GM21737 (cell line): ENCODE measurements around the gene SRRT.
A peak's percentile ranks its signal among the peaks of the same experiment; 100 is the strongest.
"Not testable (repeated sequence)": the region's sequence is repeated elsewhere in the genome, so short reads cannot be mapped to it uniquely, and the experiment has no call there.

ENCODE experiments used
- ATAC-seq: cut with Tn5 transposase; IDR thresholded peaks from one replicate; pipeline ENCODE4 v1.9.1; 2021; ENCODE audit warnings: mild to moderate bottlenecking, moderate library complexity; ENCODE audit not compliant: unreplicated experiment

SRRT gene

DNA sequence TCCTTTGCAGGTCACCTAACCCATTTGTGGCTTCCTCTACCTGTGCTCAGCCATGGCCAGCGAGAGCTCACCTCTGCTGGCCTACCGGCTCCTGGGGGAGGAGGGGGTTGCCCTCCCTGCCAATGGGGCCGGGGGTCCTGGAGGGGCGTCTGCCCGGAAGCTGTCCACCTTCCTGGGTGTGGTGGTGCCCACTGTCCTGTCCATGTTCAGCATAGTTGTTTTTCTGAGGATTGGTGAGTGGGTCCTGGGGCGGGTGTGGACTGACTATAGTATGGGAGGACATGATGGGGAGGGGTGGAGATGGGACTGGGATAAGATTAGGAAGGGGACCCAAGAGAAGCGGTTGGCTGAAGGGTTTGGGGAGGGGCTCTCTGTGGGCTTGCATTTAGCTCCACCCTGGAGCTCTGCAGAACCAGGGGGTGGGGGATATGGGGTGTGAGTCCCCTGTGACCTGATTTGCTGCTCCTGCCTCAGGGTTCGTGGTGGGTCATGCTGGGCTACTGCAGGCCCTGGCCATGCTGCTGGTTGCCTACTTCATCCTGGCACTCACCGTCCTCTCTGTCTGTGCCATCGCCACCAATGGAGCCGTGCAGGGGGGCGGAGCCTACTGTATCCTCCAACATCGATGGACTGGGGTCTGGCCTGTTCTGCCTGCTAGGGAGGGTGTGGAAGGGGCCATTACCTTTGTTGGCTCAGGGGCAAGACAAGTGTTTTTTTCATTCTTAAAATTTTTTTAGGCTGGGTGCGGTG lies 20.6 kb upstream of the SRRT start:
- ATAC-seq: no peak

DNA sequence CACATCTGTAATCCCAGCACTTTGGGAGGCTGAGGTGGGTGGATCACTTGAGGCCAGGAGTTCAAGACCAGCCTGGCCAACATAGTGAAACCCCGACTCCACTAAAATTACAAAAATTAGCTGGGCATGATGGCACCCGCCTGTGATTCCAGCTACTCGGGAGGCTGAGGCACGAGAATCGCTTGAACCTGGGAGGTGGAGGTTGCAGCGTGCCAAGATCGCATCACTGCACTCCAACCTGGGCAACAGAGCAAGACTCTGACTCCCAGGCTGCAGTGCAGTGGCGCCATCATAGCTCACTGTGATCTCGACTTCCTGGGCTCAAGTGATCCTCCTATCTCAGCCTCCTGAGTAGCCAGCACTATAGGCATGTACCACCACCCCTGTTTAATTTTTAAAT lies 20.0 kb upstream of the SRRT start:
- ATAC-seq: not testable (repeated sequence)

- no peak for ATAC-seq
Observed at GRCh38 chr7:100855515-100855914, 19.4 kb upstream of the SRRT start.

- no peak for ATAC-seq
Observed at GRCh38 chr7:100856871-100857282, 18.0 kb upstream of the SRRT start.

- no peak for ATAC-seq
Observed at GRCh38 chr7:100859856-100860255, 15.0 kb upstream of the SRRT start.

DNA sequence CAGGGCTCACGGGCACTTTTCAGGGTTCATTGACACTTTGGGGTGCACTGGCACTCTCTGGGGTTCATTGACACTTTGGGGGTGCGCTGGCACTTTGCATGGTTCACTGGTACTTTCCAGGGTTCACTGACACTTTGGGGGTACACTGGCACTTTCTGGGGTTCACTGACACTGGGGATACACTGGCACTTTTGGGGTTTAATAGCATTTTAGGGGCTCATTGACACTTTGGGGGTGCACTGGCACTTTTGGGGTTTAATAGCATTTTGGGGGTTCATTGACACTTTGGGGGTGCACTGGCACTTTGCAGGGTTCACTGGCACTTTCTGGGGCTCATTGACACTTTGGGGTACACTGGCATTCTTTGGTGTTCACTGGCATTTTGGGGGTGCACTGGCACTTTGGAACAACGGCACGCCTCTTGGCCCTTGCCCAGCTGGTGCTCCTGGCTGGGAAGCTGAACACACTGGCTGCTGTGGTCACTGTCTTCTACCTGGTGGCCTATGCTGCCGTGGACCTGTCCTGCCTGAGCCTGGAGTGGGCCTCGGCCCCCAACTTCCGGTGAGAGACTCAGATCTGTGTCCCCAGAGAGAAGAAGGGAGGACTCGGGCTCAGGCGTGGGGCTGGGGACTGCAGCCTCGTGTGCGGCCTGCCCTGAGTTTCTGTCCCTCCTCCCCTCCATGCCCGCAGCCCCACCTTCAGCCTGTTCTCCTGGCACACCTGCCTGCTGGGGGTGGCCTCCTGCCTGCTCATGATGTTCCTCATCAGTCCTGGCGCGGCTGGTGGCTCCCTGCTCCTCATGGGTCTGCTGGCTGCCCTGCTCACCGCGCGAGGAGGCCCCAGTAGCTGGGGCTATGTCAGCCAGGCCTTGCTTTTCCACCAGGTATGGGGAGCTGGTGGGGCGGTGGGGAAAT lies 13.9 kb upstream of the SRRT start:
- no peak for ATAC-seq

GRCh38 chr7:100861616-100861985 lies 13.3 kb upstream of the SRRT start:
- ATAC-seq: no peak

- no peak for ATAC-seq
Observed at GRCh38 chr7:100863406-100863950, 11.4 kb upstream of the SRRT start.

DNA sequence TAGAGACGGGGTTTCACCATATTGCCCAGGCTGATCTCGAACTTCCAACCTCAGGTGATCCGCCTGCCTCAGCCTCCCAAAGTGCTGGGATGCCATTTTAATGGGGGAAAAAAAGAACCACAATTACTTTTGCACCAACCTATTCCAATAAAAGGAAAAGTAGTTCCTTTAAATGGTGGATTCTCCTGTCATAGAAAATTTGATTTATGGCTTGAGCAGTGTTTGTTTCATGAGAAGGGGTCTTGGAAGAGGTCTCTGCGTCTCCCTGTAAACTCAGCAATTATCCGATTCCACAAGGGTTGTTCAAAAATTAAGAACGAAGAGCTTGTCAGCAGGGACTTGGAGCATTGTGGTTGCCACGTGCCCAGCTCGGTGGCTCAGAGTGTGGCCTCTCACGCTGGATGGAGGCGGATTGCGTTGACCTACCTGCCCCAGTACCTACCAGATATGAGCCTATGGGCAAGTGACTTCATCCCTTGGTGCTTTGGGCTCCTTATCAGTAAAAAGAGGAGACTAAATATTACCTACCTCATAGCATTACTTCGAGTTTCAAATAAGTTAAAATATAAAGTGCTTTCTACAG lies 10.5 kb upstream of the SRRT start:
- ATAC-seq: no peak

DNA sequence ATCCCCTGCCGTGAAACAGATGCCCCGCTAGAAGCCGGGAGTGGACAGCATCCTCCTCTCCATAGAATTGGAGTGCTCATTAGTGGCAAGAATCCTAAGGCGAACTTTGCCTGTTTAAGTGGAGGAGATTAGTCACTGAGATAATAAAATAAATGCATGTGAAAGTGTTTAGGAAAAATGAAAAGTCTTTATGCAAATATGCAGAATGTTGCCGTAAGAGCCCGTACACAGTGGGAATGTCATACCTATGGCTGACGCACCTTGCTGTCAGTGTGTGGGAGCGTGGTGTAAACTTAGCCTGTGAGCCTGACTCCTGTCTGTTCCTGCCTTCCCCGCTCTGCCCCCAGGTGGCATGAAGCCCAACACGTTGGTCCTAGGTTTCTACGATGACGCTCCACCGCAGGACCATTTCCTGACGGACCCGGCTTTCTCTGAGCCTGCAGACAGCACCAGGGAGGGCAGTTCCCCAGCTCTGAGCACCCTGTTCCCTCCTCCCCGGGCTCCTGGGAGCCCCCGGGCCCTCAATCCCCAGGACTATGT lies 9.5 kb upstream of the SRRT start:
- no peak for ATAC-seq

- no peak for ATAC-seq
Observed at GRCh38 chr7:100865938-100866728, 8.8 kb upstream of the SRRT start.

DNA sequence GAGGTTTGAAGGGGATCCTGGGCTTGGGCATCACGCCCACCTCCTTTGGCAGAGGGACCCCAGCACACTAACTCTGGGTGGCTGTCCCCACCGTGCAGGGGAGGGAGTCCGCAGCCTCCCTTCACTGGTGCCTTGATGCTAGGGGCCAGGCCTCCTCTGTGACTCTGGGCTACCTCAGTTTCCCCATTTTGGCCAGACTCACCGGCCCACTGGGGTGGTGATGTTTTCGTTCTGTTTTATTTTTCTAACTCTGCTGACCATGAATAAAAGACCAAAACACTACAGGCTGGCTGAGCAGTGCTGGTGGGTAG lies 8.2 kb upstream of the SRRT start:
- ATAC-seq: no peak

DNA sequence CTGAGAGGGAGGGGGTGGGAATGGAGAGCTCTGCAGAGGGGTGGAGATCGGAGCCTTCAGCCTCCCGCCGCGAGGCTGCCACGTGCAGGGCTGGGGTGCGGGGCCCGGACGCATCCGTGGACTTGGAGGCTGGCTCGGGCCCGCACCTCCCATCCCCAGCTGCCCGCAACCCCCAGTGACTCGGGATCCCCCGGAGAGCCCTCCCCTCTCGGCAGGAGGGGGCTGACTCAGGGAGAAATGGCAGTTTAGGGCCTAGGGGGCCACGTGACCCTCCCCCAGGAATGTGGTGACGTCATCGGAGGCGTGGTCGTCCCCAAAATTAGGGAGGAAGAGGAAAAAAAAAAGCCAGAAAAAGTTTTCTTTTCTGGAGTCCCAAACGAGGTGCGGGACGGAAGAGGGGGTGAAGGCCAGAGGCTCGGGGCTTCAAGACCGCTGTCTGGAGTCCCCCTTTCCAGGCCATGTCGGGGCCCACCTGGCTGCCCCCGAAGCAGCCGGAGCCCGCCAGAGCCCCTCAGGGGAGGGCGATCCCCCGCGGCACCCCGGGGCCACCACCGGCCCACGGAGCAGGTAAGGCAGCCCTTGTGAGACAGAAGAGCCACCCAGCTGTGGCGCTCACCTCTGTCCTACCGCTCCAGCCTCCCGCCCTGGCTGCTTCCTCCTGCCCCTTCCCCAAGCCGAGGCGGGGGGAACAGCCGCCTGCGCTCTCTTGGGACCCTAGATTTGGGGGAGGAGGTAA lies 7.7 kb upstream of the SRRT start, which contains the start of gene TRIP6:
TSS of gene TRIP6 (plus strand) at position 348 of the 736 bp plus-strand sequence. CDS start at position 459, 111 bp downstream.
- no peak for ATAC-seq

DNA sequence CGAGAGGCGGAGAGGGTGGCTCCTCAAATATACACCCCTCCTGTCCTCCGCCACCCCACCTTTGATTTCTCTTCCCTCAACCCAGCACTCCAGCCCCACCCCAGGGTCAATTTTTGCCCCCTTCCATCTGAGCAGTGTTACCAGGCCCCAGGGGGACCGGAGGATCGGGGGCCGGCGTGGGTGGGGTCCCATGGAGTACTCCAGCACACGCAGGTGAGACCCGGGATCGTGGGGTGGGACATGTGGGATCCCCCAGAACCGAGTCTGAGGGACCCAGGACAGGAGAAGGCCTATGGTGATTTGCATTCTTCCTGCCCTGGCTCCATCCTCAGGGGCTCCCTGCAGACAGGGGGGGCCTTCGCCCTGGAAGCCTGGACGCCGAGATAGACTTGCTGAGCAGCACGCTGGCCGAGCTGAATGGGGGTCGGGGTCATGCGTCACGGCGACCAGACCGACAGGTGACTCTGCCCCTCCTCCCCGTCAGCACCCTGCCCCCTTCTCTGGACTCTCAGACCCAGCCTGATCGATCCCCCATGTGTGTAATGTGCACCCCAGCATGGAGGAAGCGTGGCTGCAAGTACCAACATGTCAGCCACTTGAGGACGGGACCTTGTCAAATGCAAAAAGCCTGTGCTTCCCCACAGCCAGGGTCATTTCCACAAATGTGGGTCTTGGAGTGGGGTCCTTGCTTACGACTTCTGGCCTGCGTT lies 7.0 kb upstream of the SRRT start:
- ATAC-seq: no peak

- ATAC-seq: no peak
Observed at GRCh38 chr7:100873599-100874299, 1.2 kb upstream of the SRRT start.

GRCh38 chr7:100874300-100874576 lies 665 bp upstream of the SRRT start:
- ATAC-seq: no peak

DNA sequence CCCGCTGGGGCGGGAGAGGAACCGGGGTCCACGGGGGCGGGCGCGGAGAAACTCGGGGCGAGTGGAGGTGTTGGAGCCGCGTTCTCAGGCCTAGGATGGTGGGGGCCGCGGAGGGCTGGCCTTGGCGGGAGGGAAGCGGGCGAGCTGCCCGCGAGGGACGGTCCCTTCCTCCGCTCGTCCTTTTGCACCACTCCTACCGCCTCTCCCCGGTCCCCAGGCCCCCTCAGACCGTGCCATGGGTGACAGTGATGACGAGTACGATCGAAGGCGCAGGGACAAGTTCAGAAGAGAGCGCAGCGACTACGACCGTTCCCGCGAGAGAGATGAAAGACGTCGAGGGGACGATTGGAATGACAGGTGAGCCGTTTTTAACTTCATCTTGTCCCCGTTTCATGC lies 451 bp downstream of the SRRT start:
- peak; percentile 24 for ATAC-seq

DNA sequence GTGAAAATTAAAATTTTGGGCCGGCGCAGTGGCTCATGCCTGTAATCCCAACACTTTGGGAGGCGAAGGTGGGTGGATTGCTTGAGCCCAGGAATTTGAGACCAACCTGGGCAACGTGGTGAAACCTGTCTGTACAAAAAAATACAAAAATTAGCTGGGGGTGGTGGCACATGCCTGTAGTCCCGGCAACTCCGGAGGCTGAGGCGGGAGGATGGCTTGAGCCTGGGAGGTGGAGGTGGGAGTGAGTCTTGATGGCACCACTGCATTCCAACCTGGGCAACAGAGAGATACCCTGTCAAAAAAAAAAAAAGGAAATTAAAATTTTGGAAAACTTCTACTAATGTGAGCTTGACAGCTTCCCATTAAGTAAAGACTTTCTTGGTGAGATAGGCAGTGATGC lies 3.1 kb downstream of the SRRT start:
- ATAC-seq: no peak

DNA sequence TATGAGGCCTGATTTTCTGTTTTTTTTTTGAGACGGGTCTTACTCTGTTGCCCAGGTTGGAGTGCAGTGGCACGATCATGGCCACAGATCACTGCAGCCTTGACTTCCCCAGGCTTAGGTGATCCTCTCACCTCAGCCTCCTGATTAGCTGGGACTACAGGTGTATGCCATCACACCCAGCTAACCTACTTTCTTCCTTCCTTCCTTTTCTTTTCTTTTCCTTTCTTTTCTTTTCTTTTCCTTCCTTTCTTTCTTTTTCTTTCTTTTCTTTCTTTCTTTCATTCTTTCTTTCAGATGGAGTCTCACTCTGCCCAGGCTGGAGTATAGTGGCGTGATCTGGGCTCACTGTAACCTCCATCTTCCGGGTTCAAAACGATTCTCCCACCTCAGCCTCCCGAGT lies 3.8 kb downstream of the SRRT start:
- no peak for ATAC-seq
